Calu3 (cell line): Measurements from ENCODE around the gene SRSF3. TPM values are rescaled to one million over a fixed set of nuclear protein-coding genes. Genes with fewer than 3 reads are reported as not detected.
"Not testable (repeated sequence)": the region's sequence is repeated elsewhere in the genome, so short reads cannot be mapped to it uniquely, and the experiment has no call there.

Experiments used
- BruUV-seq: library from RNA; stranded (reverse); fragments of 400-500 nt; replicated peaks from 2 replicates; lab custom pipeline; 2021; lab: Mats Ljungman, UMichigan
- CTCF ChIA-PET: fragments of 300-600 bp; sonication (Branson Sonifier 250); formaldehyde crosslinking; loops from one replicate; lab custom pipeline; 2022; ENCODE audit warnings: antibody characterized with exemption; lab: Charles Lee
- DNase-seq: peaks from one replicate; pipeline ENCODE4 v3.0.0; 2022
- H3K27ac Mint-ChIP-seq: one replicate; pipeline ENCODE4 v1.8.0; 2022; ENCODE audit warnings: mixed read lengths; ENCODE audit not compliant: unreplicated experiment
- H3K27me3 Mint-ChIP-seq: one replicate; pipeline ENCODE4 v1.8.0; 2022; ENCODE audit warnings: mixed read lengths; ENCODE audit not compliant: unreplicated experiment
- H3K36me3 Mint-ChIP-seq: one replicate; pipeline ENCODE4 v1.8.0; 2022; ENCODE audit warnings: mild to moderate bottlenecking, moderate library complexity, mixed read lengths; ENCODE audit not compliant: insufficient read depth, unreplicated experiment
- H3K4me1 Mint-ChIP-seq: one replicate; pipeline ENCODE4 v1.8.0; 2022; ENCODE audit warnings: mild to moderate bottlenecking, low read depth, mixed read lengths; ENCODE audit not compliant: unreplicated experiment
- H3K4me3 Mint-ChIP-seq: one replicate; pipeline ENCODE4 v1.8.0; 2022; ENCODE audit warnings: mild to moderate bottlenecking, low read depth, moderate library complexity, mixed read lengths; ENCODE audit not compliant: unreplicated experiment
- H3K9me3 Mint-ChIP-seq: one replicate; pipeline ENCODE4 v1.8.0; 2022; ENCODE audit warnings: low read depth, mixed read lengths; ENCODE audit not compliant: unreplicated experiment
- intact Hi-C: fragments of 100-400 bp; cut with micrococcal nuclease; formaldehyde crosslinking; loops from one replicate; pipeline ENCODE4 v1.10.0; 2022; ENCODE audit not compliant: unreplicated experiment
- total RNA-seq: library from RNA; stranded (reverse); gene quantifications from 2 replicates; pipeline ENCODE4 v1.2.3, GENCODE V29; 2022
- TF ChIP-seq, protein P1 (sequence below): fragments of 200-600 bp; IDR thresholded peaks from one replicate; pipeline ENCODE4 v1.8.0; 2022; ENCODE audit warnings: antibody characterized with exemption; ENCODE audit not compliant: unreplicated experiment

SRSF3 gene
- total RNA-seq, 1 experiment from 2014 or later = 370 TPM

DNA sequence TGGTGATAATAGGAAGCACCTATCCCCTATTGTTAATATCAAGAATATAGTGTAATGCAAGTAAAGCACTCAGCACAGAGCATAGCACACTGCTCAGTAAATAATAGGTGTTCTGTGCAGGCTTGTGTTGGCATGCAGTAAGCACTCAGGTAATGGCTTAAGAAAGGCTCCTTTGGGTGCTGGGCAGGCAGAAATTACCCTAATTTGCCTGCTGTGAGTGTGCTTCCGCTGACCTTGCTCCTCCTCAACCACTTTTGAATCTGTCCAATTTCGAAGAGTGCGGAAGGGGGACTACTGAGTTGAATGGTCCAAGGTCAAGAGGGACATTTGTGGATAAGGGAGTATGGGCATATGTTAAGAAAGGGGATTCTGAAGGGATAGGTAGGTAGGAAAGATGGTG, 15.4 kb downstream of the SRSF3 start:
- intact Hi-C loops = no loop called here
- no peaks in the 10 kb centered on the region for H3K9me3 Mint-ChIP-seq
- H3K27me3 Mint-ChIP-seq = no peaks in the 10 kb centered on the region
- TF ChIP-seq, protein P1, sequence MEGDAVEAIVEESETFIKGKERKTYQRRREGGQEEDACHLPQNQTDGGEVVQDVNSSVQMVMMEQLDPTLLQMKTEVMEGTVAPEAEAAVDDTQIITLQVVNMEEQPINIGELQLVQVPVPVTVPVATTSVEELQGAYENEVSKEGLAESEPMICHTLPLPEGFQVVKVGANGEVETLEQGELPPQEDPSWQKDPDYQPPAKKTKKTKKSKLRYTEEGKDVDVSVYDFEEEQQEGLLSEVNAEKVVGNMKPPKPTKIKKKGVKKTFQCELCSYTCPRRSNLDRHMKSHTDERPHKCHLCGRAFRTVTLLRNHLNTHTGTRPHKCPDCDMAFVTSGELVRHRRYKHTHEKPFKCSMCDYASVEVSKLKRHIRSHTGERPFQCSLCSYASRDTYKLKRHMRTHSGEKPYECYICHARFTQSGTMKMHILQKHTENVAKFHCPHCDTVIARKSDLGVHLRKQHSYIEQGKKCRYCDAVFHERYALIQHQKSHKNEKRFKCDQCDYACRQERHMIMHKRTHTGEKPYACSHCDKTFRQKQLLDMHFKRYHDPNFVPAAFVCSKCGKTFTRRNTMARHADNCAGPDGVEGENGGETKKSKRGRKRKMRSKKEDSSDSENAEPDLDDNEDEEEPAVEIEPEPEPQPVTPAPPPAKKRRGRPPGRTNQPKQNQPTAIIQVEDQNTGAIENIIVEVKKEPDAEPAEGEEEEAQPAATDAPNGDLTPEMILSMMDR = no peak
- H3K4me1 Mint-ChIP-seq = peaks cover 12% of the 10 kb centered on the region
- H3K4me3 Mint-ChIP-seq = no peak overlapping the region
- peak overlapping the region; percentile 34 for H3K27ac Mint-ChIP-seq
- DNase-seq = no peak
- peaks cover 94% of the 10 kb centered on the region for H3K36me3 Mint-ChIP-seq
- CTCF ChIA-PET = interaction anchor here (0.6 to 1.1 kb wide), 2 partner anchors 23 to 105 kb away, joined by 3 to 7 read pairs; no protein-coding TSS in a partner anchor
- BruUV-seq = no TSS peak

GRCh38 chr6:36610041-36610955, 16.1 kb downstream of the SRSF3 start:
- CTCF ChIA-PET = interaction anchor here (1.1 kb wide), 1 partner anchor 24 kb away, joined by 3 read pairs; no protein-coding TSS in a partner anchor
- no peak overlapping the region for H3K4me3 Mint-ChIP-seq
- BruUV-seq = no TSS peak
- H3K9me3 Mint-ChIP-seq = no peaks in the 10 kb centered on the region
- DNase-seq = no peak
- intact Hi-C loops = no loop called here
- H3K27ac Mint-ChIP-seq = peak overlapping the region; percentile 34
- peaks cover 18% of the 10 kb centered on the region for H3K4me1 Mint-ChIP-seq
- TF ChIP-seq, protein P1 = no peak
- no peaks in the 10 kb centered on the region for H3K27me3 Mint-ChIP-seq
- peaks cover 94% of the 10 kb centered on the region for H3K36me3 Mint-ChIP-seq

GRCh38 chr6:36610956-36611336, 16.8 kb downstream of the SRSF3 start:
- no peak overlapping the region for H3K4me3 Mint-ChIP-seq
- TF ChIP-seq, protein P1 = no peak
- peaks cover 90% of the 10 kb centered on the region for H3K36me3 Mint-ChIP-seq
- intact Hi-C loops = no loop called here
- no peaks in the 10 kb centered on the region for H3K27me3 Mint-ChIP-seq
- CTCF ChIA-PET = no interaction called here
- no TSS peak for BruUV-seq
- DNase-seq = no peak
- peak overlapping the region; percentile 3 for H3K27ac Mint-ChIP-seq
- H3K9me3 Mint-ChIP-seq = no peaks in the 10 kb centered on the region
- H3K4me1 Mint-ChIP-seq = peaks cover 22% of the 10 kb centered on the region

- intact Hi-C loops, H3K27me3 Mint-ChIP-seq, CTCF ChIA-PET, DNase-seq, H3K4me3 Mint-ChIP-seq, H3K9me3 Mint-ChIP-seq, BruUV-seq: not testable (repeated sequence)
- Mint-ChIP-seq H3K27ac (peak overlapping the region; percentile 3), H3K36me3 (peaks cover 83% of the 10 kb centered on the region), H3K4me1 (peaks cover 22% of the 10 kb centered on the region)
Measured at GRCh38 chr6:36611679-36612078, 17.5 kb downstream of the SRSF3 start.
